T-cell (primary cell): ENCODE measurements around the gene MIOS. TPM values are rescaled to one million over a fixed set of nuclear protein-coding genes. Genes with fewer than 3 reads are reported as not detected.

Experiments
- ATAC-seq, 4 experiments: fragments of 200-7000 bp in 3 of 4; fragments of 150-1000 bp in 1 of 4; cut with Tn5 transposase; replicated peaks in 1 of 4; 1 replicate in 3 of 4; 2 replicates in 1 of 4; pipeline ENCODE4 v1.10.0; 2021; ENCODE audit warnings: moderate library complexity in 3 of 4, mild to moderate bottlenecking in 2 of 4, moderate number of reproducible peaks in 1 of 4
- CTCF ChIA-PET, 2 donors: fragments of 300-600 bp; sonication (Branson Sonifier 250); formaldehyde crosslinking; loops; one replicate each; lab custom pipeline; 2022; ENCODE audit warnings: antibody characterized with exemption in 2 of 2; lab: Charles Lee
- POLR2A ChIA-PET, 2 donors: fragments of 300-600 bp; sonication (Branson Sonifier 250); formaldehyde crosslinking; loops; one replicate each; lab custom pipeline; 2022; ENCODE audit warnings: antibody characterized with exemption in 2 of 2; lab: Charles Lee
- DNase-seq, 35 experiments: peaks; one replicate each; pipeline versions ENCODE4 v3.0.0 to v3.0.0-alpha.2; 2013 to 2023
- H3K27ac ChIP-seq: one replicate; pipeline ENCODE4 v1.5.1; 2013; ENCODE audit warnings: low read length
- H3K27me3 ChIP-seq, 2 experiments: replicated peaks in 1 of 2; 1 replicate in 1 of 2; 2 replicates in 1 of 2; pipeline versions ENCODE4 v1.6.1 to v1.7.0; 2013; ENCODE audit warnings: low read length in 1 of 2, mixed read lengths in 1 of 2; ENCODE audit not compliant: control insufficient read depth in 2 of 2, insufficient read depth in 2 of 2; ENCODE audit errors: extremely low read depth in 1 of 2
- H3K36me3 ChIP-seq, 2 donors: 1 replicate in 1 of 2; 2 replicates in 1 of 2; pipeline versions ENCODE4 v1.6.1 to v1.7.0; 2013; ENCODE audit warnings: low read length in 1 of 2; ENCODE audit not compliant: control insufficient read depth in 2 of 2, insufficient read depth in 1 of 2; ENCODE audit errors: extremely low read depth in 1 of 2
- H3K4me1 ChIP-seq, 2 experiments: 1 replicate in 1 of 2; 2 replicates in 1 of 2; pipeline versions ENCODE4 v1.6.1 to v1.7.0; 2013; ENCODE audit warnings: low read length in 2 of 2, mixed read lengths in 1 of 2; ENCODE audit not compliant: insufficient read depth in 2 of 2, control insufficient read depth in 1 of 2; ENCODE audit errors: extremely low read depth in 1 of 2
- H3K4me3 ChIP-seq, 2 donors: 1 replicate in 1 of 2; 2 replicates in 1 of 2; pipeline versions ENCODE4 v1.5.1 to v1.7.0; 2013; ENCODE audit warnings: mild to moderate bottlenecking in 2 of 2, low read length in 1 of 2, moderate library complexity in 1 of 2; ENCODE audit not compliant: control insufficient read depth in 1 of 2; ENCODE audit errors: extremely low read depth in 1 of 2
- H3K9me3 ChIP-seq: 2 replicates; pipeline ENCODE4 v1.7.0; 2013
- H3K27ac Mint-ChIP-seq, 2 donors: one replicate each; pipeline ENCODE4 v1.8.0; 2020 to 2021; ENCODE audit warnings: mild to moderate bottlenecking in 2 of 2, mixed read lengths in 2 of 2
- H3K27me3 Mint-ChIP-seq, 2 donors: one replicate each; pipeline ENCODE4 v1.8.0; 2021 to 2022; ENCODE audit warnings: mixed read lengths in 2 of 2
- H3K36me3 Mint-ChIP-seq: one replicate; pipeline ENCODE4 v1.8.0; 2021; ENCODE audit warnings: mixed read lengths
- H3K4me1 Mint-ChIP-seq, 3 donors: one replicate each; pipeline ENCODE4 v1.8.0; 2020 to 2022; ENCODE audit warnings: mixed read lengths in 3 of 3, mild to moderate bottlenecking in 1 of 3
- H3K4me3 Mint-ChIP-seq, 3 donors: one replicate each; pipeline ENCODE4 v1.8.0; 2020 to 2022; ENCODE audit warnings: mild to moderate bottlenecking in 3 of 3, mixed read lengths in 3 of 3, moderate library complexity in 3 of 3
- H3K9me3 Mint-ChIP-seq, 3 donors: one replicate each; pipeline ENCODE4 v1.8.0; 2020 to 2022; ENCODE audit warnings: mixed read lengths in 3 of 3
- WGBS: methylation state at CpG from one replicate; pipeline ENCODE4 v1.1.5; 2013; ENCODE audit warnings: missing lambda C conversion rate; ENCODE audit not compliant: insufficient coverage; 5-methylcytosine and 5-hydroxymethylcytosine counted together
- total RNA-seq, 35 experiments: library from RNA in 6 of 35; stranded (reverse) in 6 of 35; fragments of 120-200 nt in 1 of 35; gene quantifications; one replicate each; pipeline versions ENCODE4 v1.2.1 to v1.2.4 and lab custom pipeline; 2013 to 2026

MIOS gene
- total RNA-seq, 5 donors from 2014 or later (not counting 1 experiment from before 2014, with no cell fraction given), result 26.2 to 33.4 (median 28.0) TPM

- peak in 8 of 35 experiments; percentile 0 to 26 (median 8) for DNase-seq
- H3K27ac ChIP-seq, result no peak overlapping the region
- Mint-ChIP-seq H3K4me1 (peaks cover 0 to 3% (median 0%) of the 10 kb centered on the region in 3 donors), H3K4me3 (no peak overlapping the region), H3K27me3 (no peaks in the 10 kb centered on the region), H3K36me3 (peaks cover 42% of the 10 kb centered on the region), H3K27ac (no peak overlapping the region), H3K9me3 (peaks cover 0 to 5% (median 0%) of the 10 kb centered on the region in 3 donors)
- no peak overlapping the region for H3K4me3 ChIP-seq
- H3K27me3 ChIP-seq, result no peaks in the 10 kb centered on the region
- H3K36me3 ChIP-seq, result peaks cover 0 to 24% of the 10 kb centered on the region in 2 donors
- ATAC-seq, result no peak
- CTCF ChIA-PET, result interaction anchor here (0.9 to 2.5 kb wide), 11 partner anchors 44 to 700 kb away, joined by 3 to 12 read pairs (median 4); partner anchors contain the start of gene UMAD1 (in 1 of the 2)
- H3K4me1 ChIP-seq, result no peaks in the 10 kb centered on the region
- POLR2A ChIA-PET, result no interaction called here
- no CpG with 5 or more reads among the region's 5 CpGs for WGBS
- no peaks in the 10 kb centered on the region for H3K9me3 ChIP-seq
These were observed 29.5 kb downstream of the MIOS start for GRCh38 chr7:7596176-7596575.

GRCh38 chr7:7607010-7607409 is 40.3 kb downstream of the MIOS start:
- Mint-ChIP-seq H3K27me3 (no peaks in the 10 kb centered on the region), H3K27ac (no peak overlapping the region), H3K4me3 (no peak overlapping the region), H3K4me1 (no peaks in the 10 kb centered on the region), H3K9me3 (no peaks in the 10 kb centered on the region), H3K36me3 (peaks cover 18% of the 10 kb centered on the region)
- 83% methylated on average over 1 of the region's 3 CpGs for WGBS
- no peak overlapping the region for H3K27ac ChIP-seq
- H3K9me3 ChIP-seq, result no peaks in the 10 kb centered on the region
- no peaks in the 10 kb centered on the region for H3K27me3 ChIP-seq
- H3K36me3 ChIP-seq, result peaks cover 0 to 7% of the 10 kb centered on the region in 2 donors
- no peaks in the 10 kb centered on the region for H3K4me1 ChIP-seq
- DNase-seq (no peak), ATAC-seq (no peak)
- POLR2A ChIA-PET, result no interaction called here
- H3K4me3 ChIP-seq, result no peak overlapping the region
- CTCF ChIA-PET, result no interaction called here

GRCh38 chr7:7609330-7609729 is 42.6 kb downstream of the MIOS start:
- H3K9me3 Mint-ChIP-seq, result no peaks in the 10 kb centered on the region
- no peak for ATAC-seq
- peaks cover 0 to 7% of the 10 kb centered on the region in 2 donors for H3K36me3 ChIP-seq
- ChIA-PET POLR2A (interaction anchor here in 1 of 2 donors (0.7 kb wide), 1 partner anchor 23 kb away, joined by 3 read pairs; no protein-coding TSS in a partner anchor), CTCF (interaction anchor here (0.7 to 1.0 kb wide), 2 partner anchors 14 to 72 kb away, joined by 3 read pairs; no protein-coding TSS in a partner anchor)
- H3K27ac ChIP-seq, result no peak overlapping the region
- H3K36me3 Mint-ChIP-seq, result peaks cover 18% of the 10 kb centered on the region
- H3K27me3 Mint-ChIP-seq, result no peaks in the 10 kb centered on the region
- H3K27ac Mint-ChIP-seq, result no peak overlapping the region
- no peaks in the 10 kb centered on the region for H3K27me3 ChIP-seq
- H3K9me3 ChIP-seq, result no peaks in the 10 kb centered on the region
- H3K4me3 Mint-ChIP-seq, result no peak overlapping the region
- no peaks in the 10 kb centered on the region for H3K4me1 Mint-ChIP-seq
- H3K4me1 ChIP-seq, result no peaks in the 10 kb centered on the region
- WGBS, result no CpG with 5 or more reads among the region's 2 CpGs
- H3K4me3 ChIP-seq, result no peak overlapping the region
- no peak for DNase-seq

GRCh38 chr7:7612519-7612918 is 45.8 kb downstream of the MIOS start:
- no peak overlapping the region for H3K4me3 Mint-ChIP-seq
- POLR2A ChIA-PET, result interaction anchor here in 1 of 2 donors (0.5 kb wide), 1 partner anchor 12 kb away, joined by 3 read pairs; no protein-coding TSS in a partner anchor

GRCh38 chr7:7613210-7613609 is 46.5 kb downstream of the MIOS start:
- Mint-ChIP-seq H3K27ac (no peak overlapping the region), H3K9me3 (no peaks in the 10 kb centered on the region), H3K27me3 (no peaks in the 10 kb centered on the region), H3K36me3 (no peaks in the 10 kb centered on the region), H3K4me3 (no peak overlapping the region), H3K4me1 (peaks cover 3 to 14% (median 9%) of the 10 kb centered on the region in 3 donors)
- ATAC-seq (no peak), DNase-seq (no peak)
- ChIA-PET POLR2A (interaction anchor here in 1 of 2 donors (0.5 kb wide), 1 partner anchor 11 kb away, joined by 3 read pairs; no protein-coding TSS in a partner anchor), CTCF (interaction anchor here in 1 of 2 donors (0.7 kb wide), 1 partner anchor 88 kb away, joined by 3 read pairs; no protein-coding TSS in a partner anchor)
- Histone ChIP-seq H3K27ac (no peak overlapping the region), H3K4me3 (no peak overlapping the region), H3K36me3 (no peaks in the 10 kb centered on the region), H3K9me3 (no peaks in the 10 kb centered on the region), H3K27me3 (no peaks in the 10 kb centered on the region), H3K4me1 (peaks cover 0 to 6% of the 10 kb centered on the region in 2 experiments)
- no CpG with 5 or more reads among the region's 1 CpG for WGBS

More at GRCh38 chr7:7612519-7612918, 45.8 kb downstream of the MIOS start:
- no peaks in the 10 kb centered on the region for H3K9me3 Mint-ChIP-seq
- H3K36me3 Mint-ChIP-seq, result peaks cover 5% of the 10 kb centered on the region
- no peak overlapping the region for H3K27ac ChIP-seq
- H3K27ac Mint-ChIP-seq, result no peak overlapping the region
- H3K4me3 ChIP-seq, result no peak overlapping the region
- peaks cover 0 to 2% of the 10 kb centered on the region in 2 experiments for H3K4me1 ChIP-seq
- DNase-seq, result no peak
- no peaks in the 10 kb centered on the region for H3K9me3 ChIP-seq
- ATAC-seq, result no peak
- no peaks in the 10 kb centered on the region for H3K27me3 Mint-ChIP-seq
- WGBS, result no CpG with 5 or more reads among the region's 1 CpG
- peaks cover 2 to 9% (median 4%) of the 10 kb centered on the region in 3 donors for H3K4me1 Mint-ChIP-seq
- CTCF ChIA-PET, result interaction anchor here in 1 of 2 donors (0.7 kb wide), 1 partner anchor 87 kb away, joined by 3 read pairs; no protein-coding TSS in a partner anchor
- peaks cover 0 to 3% of the 10 kb centered on the region in 2 donors for H3K36me3 ChIP-seq
- H3K27me3 ChIP-seq, result no peaks in the 10 kb centered on the region

- no peaks in the 10 kb centered on the region for H3K27me3 ChIP-seq
- ChIA-PET POLR2A (interaction anchor here in 1 of 2 donors (0.6 kb wide), 1 partner anchor 151 kb away, joined by 3 read pairs; no protein-coding TSS in a partner anchor), CTCF (interaction anchor here in 1 of 2 donors (0.9 kb wide), 1 partner anchor 682 kb away, joined by 3 read pairs; no protein-coding TSS in a partner anchor)
- no peak overlapping the region for H3K27ac ChIP-seq
- no CpG with 5 or more reads among the region's 4 CpGs for WGBS
- peaks cover 0 to 2% of the 10 kb centered on the region in 2 donors for H3K27me3 Mint-ChIP-seq
- no peaks in the 10 kb centered on the region for H3K9me3 ChIP-seq
- no peaks in the 10 kb centered on the region for H3K36me3 ChIP-seq
- no peaks in the 10 kb centered on the region for H3K36me3 Mint-ChIP-seq
- H3K4me3 ChIP-seq, result no peak overlapping the region
- H3K4me1 ChIP-seq, result peaks cover 0 to 6% of the 10 kb centered on the region in 2 experiments
- DNase-seq (no peak), ATAC-seq (no peak)
- no peak overlapping the region for H3K4me3 Mint-ChIP-seq
- H3K9me3 Mint-ChIP-seq, result no peaks in the 10 kb centered on the region
- no peak overlapping the region for H3K27ac Mint-ChIP-seq
- H3K4me1 Mint-ChIP-seq, result peaks cover 3 to 20% (median 14%) of the 10 kb centered on the region in 3 donors
These were observed 47.5 kb downstream of the MIOS start for GRCh38 chr7:7614018-7614741.
